Astrocyte of the cerebellum (primary cell): Measurements from ENCODE around the gene KRTAP10-5.

Source experiments
- DNase-seq: peaks from one replicate; pipeline ENCODE4 v3.0.0-alpha.2; 2011; ENCODE audit warnings: low read depth
- H3K4me3 ChIP-seq: 2 replicates; pipeline ENCODE4 v1.5.1; 2011; ENCODE audit warnings: mild to moderate bottlenecking, low read depth, low read length, moderate library complexity
- in situ Hi-C: cut with HindIII; loops from 2 replicates; pipeline ENCODE4 v1.10.0; 2017; ENCODE audit warnings: low sequenced_read_pairs
- TF ChIP-seq, protein P1 (sequence below): IDR thresholded peaks from 2 replicates; pipeline ENCODE4 v1.5.1; 2012; ENCODE audit warnings: low read length, low read depth, moderate library complexity, mild to moderate bottlenecking; ENCODE audit errors: missing control alignments

The KRTAP10-5 gene

DNA sequence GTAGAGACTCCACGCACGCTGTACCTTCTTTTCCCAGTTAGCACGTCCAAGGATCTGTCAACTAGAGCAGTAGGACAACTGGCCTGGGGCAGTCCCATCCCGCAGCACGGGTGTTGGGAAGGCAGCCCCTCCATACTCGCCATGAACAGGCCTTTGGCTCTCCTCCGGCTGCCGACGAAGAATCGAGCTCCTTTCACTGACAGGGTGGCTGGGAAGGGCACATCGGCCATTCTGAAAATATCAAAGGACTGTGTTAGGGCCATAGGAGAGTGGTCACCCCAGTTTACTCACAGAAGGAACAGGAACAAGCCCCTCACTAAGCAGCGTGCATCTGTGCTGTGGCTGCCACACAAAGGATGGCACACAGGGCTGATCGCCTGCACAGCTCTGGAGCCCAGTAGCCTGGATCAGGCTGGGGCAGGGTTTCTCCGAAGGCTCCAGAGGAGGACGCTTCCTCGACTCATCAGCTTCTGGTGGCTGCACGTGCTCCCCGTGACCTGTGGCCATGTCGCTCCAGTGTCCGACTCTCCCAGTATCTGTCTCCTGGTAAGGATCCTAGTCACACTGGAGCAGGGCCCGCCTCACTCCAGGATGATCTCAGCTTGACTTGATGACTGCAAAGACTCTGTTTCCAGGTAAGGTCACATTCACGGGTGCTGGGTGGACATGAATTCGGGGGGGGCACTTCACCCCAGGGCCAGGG lies 49.4 kb downstream of the KRTAP10-5 start:
- H3K4me3 ChIP-seq: no peak overlapping the region
- no peak for DNase-seq
- in situ Hi-C loops: no loop called here
- TF ChIP-seq, protein P1, sequence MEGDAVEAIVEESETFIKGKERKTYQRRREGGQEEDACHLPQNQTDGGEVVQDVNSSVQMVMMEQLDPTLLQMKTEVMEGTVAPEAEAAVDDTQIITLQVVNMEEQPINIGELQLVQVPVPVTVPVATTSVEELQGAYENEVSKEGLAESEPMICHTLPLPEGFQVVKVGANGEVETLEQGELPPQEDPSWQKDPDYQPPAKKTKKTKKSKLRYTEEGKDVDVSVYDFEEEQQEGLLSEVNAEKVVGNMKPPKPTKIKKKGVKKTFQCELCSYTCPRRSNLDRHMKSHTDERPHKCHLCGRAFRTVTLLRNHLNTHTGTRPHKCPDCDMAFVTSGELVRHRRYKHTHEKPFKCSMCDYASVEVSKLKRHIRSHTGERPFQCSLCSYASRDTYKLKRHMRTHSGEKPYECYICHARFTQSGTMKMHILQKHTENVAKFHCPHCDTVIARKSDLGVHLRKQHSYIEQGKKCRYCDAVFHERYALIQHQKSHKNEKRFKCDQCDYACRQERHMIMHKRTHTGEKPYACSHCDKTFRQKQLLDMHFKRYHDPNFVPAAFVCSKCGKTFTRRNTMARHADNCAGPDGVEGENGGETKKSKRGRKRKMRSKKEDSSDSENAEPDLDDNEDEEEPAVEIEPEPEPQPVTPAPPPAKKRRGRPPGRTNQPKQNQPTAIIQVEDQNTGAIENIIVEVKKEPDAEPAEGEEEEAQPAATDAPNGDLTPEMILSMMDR: no peak

DNA sequence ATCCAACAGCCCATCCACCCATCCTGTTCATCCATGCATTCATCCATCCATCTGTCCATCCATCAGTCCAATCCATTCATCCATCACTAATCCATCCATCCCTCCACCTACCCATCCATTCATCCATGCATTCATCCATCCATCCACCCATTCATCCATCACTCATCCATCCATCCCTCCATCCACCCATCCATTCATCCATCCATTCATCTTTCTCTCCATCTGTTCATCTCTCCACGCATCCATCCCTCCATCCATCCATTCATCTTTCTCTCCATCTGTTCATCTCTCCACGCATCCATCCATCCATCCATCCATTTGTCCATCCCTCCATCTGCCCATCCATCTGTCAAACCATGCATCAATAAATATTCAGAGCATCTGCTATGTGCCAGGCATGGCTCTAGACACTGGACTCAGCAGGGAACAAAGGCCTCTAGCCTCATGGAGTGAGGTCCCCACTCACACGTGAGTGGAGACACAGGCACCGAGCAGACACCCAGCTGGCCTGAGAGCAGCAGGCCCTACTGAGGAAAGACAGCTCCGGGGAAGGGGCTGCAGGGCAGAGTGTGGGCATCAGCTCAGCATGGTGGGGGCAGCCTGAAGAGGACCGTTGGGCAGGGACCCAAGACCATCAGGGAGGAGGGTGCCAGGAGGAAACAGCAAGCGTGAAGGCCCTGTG lies 50.0 kb downstream of the KRTAP10-5 start:
- no peak overlapping the region for H3K4me3 ChIP-seq
- TF ChIP-seq, protein P1: no peak
- DNase-seq: no peak
- in situ Hi-C loops: no loop called here

GRCh38 chr21:44529503-44530125 lies 50.8 kb downstream of the KRTAP10-5 start:
- H3K4me3 ChIP-seq: no peak overlapping the region
- no peak for DNase-seq
- in situ Hi-C loops: no loop called here
- TF ChIP-seq, protein P1: no peak
